ENCODE data around the gene RAB40AL. TPM values are rescaled to one million over a fixed set of nuclear protein-coding genes. Genes with fewer than 3 reads are reported as not detected.
"Not testable (repeated sequence)": the region's sequence is repeated elsewhere in the genome, so short reads cannot be mapped to it uniquely, and the experiment has no call there.

Gene RAB40AL
- total RNA-seq, result 1 to 10 TPM; 1.3 to 3.6 (median 2.0) TPM

DNA sequence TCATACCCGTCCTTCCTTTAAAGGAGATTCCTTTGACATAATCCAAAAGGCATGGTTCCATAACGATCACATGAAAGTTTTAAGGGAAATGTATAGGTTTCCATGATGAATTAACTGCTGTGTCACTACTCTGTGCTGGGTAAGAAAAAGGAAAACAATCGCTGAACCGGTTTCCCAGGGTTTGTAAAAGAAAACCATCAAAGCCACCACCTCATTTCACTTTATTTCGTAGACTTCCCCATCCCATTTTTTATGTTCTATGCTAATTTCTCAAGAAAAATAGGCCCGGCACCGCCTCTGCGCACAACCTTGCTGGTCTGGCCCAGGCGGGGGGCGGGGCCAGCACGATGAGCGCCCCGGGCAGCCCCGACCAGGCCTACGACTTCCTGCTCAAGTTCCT, at the start of gene RAB40AL:
Gene RAB40AL (plus strand): TSS at position 301 of the 400 bp plus-strand sequence. CDS start 47 bp downstream, at position 348.
- H3K4me1 ChIP-seq; intact Hi-C loops (cut with DNase I; ENCODE audit: low total_unique reads); H3K27ac ChIP-seq; H3K36me3 ChIP-seq; DNase-seq (ENCODE audit: low spot score in 2 of 2); H3K9me3 ChIP-seq; H3K4me3 ChIP-seq: not testable (repeated sequence)
- peaks cover 0 to 31% of the 10 kb centered on the region in 2 donors for H3K27me3 ChIP-seq

- Histone ChIP-seq H3K4me3 (no peak overlapping the region), H3K27me3 (peaks cover 0 to 37% of the 10 kb centered on the region in 2 donors), H3K4me1 (no peaks in the 10 kb centered on the region), H3K27ac (no peak overlapping the region), H3K36me3 (no peaks in the 10 kb centered on the region), H3K9me3 (no peaks in the 10 kb centered on the region)
- intact Hi-C loops (cut with DNase I; ENCODE audit: low total_unique reads), result no loop called here
- TF ChIP-seq POLR2A (IDR thresholded peaks at IDR 0.05) (no peak), POLR2AphosphoS5 (IDR thresholded peaks at IDR 0.05) (no peak), CTCF (IDR thresholded peaks at IDR 0.05) (no peak)
- DNase-seq (ENCODE audit: low spot score in 2 of 2), result no peak
Observed at GRCh38 chrX:102887687-102888086, 49.4 kb upstream of the RAB40AL start.

DNA sequence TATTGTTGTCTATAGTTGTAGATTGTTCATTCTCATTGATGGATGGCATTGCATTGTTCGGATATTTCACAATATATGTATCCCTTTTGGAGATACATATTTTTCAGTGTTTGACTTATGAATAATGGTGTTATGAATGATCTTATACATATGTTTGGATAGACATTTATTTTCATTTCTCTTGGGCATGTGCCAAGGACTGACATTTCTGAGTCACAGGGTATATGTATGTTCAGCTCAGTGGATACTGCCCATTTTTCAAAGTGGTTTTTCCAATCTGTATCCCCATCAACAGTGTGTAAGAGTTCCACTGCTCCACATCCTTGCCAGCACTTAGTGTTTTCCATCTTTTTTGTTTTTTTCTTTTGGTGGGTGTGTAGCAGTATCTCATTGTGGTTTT, 45.0 kb upstream of the RAB40AL start:
- Histone ChIP-seq H3K4me3 (no peak overlapping the region), H3K27ac (no peak overlapping the region)
- no peak for TF ChIP-seq POLR2AphosphoS5 (IDR thresholded peaks at IDR 0.05)
- no peak for TF ChIP-seq POLR2A (IDR thresholded peaks at IDR 0.05)
- TF ChIP-seq CTCF (IDR thresholded peaks at IDR 0.05), result no peak

GRCh38 chrX:102899940-102900916, 36.8 kb upstream of the RAB40AL start:
- peak; percentile 26 to 53 for DNase-seq (ENCODE audit: low spot score in 2 of 2)
- TF ChIP-seq POLR2AphosphoS5 (IDR thresholded peaks at IDR 0.05), result no peak
- peak; percentile 20 to 44 (median 27) for TF ChIP-seq CTCF (IDR thresholded peaks at IDR 0.05)

More for the DNA sequence above, 45.0 kb upstream of the RAB40AL start:
- Histone ChIP-seq H3K9me3 (no peaks in the 10 kb centered on the region), H3K36me3 (no peaks in the 10 kb centered on the region), H3K27me3 (peaks cover 0 to 45% of the 10 kb centered on the region in 2 donors), H3K4me1 (no peaks in the 10 kb centered on the region)
- intact Hi-C loops (cut with DNase I; ENCODE audit: low total_unique reads), result no loop called here
- no peak for DNase-seq (ENCODE audit: low spot score in 2 of 2)

GRCh38 chrX:102902355-102902754, 34.7 kb upstream of the RAB40AL start:
- H3K36me3 ChIP-seq, result no peaks in the 10 kb centered on the region
- no peak overlapping the region for H3K27ac ChIP-seq
- no peaks in the 10 kb centered on the region for H3K9me3 ChIP-seq
- no peak for DNase-seq (ENCODE audit: low spot score in 2 of 2)
- H3K4me3 ChIP-seq, result no peak overlapping the region
- intact Hi-C loops (cut with DNase I; ENCODE audit: low total_unique reads), result no loop called here
- no peak for TF ChIP-seq POLR2A (IDR thresholded peaks at IDR 0.05)
- no peak for TF ChIP-seq CTCF (IDR thresholded peaks at IDR 0.05)
- TF ChIP-seq POLR2AphosphoS5 (IDR thresholded peaks at IDR 0.05), result no peak
- H3K4me1 ChIP-seq, result no peaks in the 10 kb centered on the region
- peaks cover 0 to 24% of the 10 kb centered on the region in 2 donors for H3K27me3 ChIP-seq

More at GRCh38 chrX:102899940-102900916, 36.8 kb upstream of the RAB40AL start:
- H3K27me3 ChIP-seq, result peaks cover 0 to 24% of the 10 kb centered on the region in 2 donors
- intact Hi-C loops (cut with DNase I; ENCODE audit: low total_unique reads), result no loop called here
- H3K36me3 ChIP-seq, result no peaks in the 10 kb centered on the region
- H3K4me1 ChIP-seq, result no peaks in the 10 kb centered on the region
- H3K27ac ChIP-seq, result no peak overlapping the region
- no peaks in the 10 kb centered on the region for H3K9me3 ChIP-seq
- no peak overlapping the region for H3K4me3 ChIP-seq

All from breast epithelium (tissue), 4 donors.